ENCODE measurements around the gene NDE1.

GRCh38 chr16:15643048-15643945, 6.7 kb upstream of the NDE1 start, which contains the start of gene MARF1:
- TF ChIP-seq CTCF (IDR thresholded peaks at IDR 0.05) (peak; percentile 29 to 55 (median 46)), EP300 (IDR thresholded peaks at IDR 0.05) (peak; percentile 80 to 100), POLR2A (IDR thresholded peaks at IDR 0.05) (peak; percentile 100)
